ENCODE results near the gene HSPB6. TPM values are rescaled to one million over a fixed set of nuclear protein-coding genes. Genes with fewer than 3 reads are reported as not detected.
A peak's percentile ranks its signal among the peaks of the same experiment; 100 is the strongest.

The HSPB6 gene
- total RNA-seq, 1 experiment from 2014 or later, result 0.87 TPM

DNA sequence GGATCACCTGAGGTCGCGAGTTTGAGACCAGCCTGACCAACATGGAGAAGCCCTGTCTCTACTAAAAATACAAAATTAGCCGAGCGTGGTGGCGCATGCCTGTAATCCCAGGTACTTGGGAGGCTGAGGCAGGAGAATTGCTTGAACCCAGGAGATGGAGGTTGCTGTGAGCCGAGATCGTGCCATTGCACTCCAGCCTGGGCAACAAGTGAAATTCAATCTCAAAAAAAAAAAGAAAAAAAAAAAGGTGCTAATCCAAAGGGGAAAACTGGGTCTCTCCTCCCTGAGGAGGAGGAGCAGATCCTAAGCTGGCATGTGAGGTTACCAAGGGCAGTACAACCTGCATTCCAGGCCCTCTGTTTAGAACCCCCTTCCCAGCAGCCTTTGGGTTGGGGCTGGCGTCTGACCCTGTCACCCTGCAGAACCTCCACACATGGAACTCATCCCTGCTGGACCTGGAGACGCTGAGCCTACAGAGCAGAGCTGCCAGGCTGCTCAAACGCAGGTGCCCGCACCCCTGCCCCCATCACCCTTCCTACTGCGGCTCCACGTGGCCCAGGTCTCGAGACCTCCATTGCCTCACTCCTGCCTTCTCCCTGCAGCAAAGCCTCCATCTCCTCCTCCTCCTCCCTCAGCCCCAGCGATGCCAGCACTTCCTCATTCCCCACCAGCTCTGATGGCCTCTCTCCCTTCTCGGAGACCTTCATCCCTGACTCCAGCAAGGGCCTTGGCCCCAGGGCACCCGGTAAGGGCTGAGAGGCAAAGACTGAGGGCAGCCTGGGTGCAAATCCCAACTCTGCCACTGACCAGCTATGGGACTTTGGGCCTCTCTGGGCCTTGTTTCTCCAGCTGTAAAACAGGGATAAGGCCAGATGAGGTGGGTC is 7.8 kb upstream of the HSPB6 start:
- TSS peak; percentile 64 for BruUV-seq (replicated peaks)
- Histone ChIP-seq H3K4me1 (ENCODE audit: control insufficient read depth, insufficient read depth, low read length) (peaks cover under 1% of the 10 kb centered on the region; the same call in 1 of the 2 replicates), H3K36me3 (ENCODE audit: control insufficient read depth, insufficient read depth, low read length) (no peaks in the 10 kb centered on the region), H3K27me3 (ENCODE audit: control insufficient read depth, insufficient read depth, low read length) (no peaks in the 10 kb centered on the region), H3K27ac (ENCODE audit: low read length) (no peak overlapping the region), H3K9me3 (ENCODE audit: control insufficient read depth, insufficient read depth, low read depth, low read length) (no peaks in the 10 kb centered on the region), H3K4me3 (ENCODE audit: low read depth in 2 of 2, low read length in 2 of 2) (no peak overlapping the region)
- in situ Hi-C loops (cut with HindIII; ENCODE audit: low pct_unique_long_range_greater_than_20kb, low sequenced_read_pairs) (no loop called here), intact Hi-C loops (cut with micrococcal nuclease; ENCODE audit: unreplicated experiment) (no loop called here)
- no peak for DNase-seq (ENCODE audit: low read depth, low spot score)
- TF ChIP-seq TCF7L2 (IDR thresholded peaks at IDR 0.05; ENCODE audit: low read depth, low read length), result no peak
- TF ChIP-seq, protein P1, sequence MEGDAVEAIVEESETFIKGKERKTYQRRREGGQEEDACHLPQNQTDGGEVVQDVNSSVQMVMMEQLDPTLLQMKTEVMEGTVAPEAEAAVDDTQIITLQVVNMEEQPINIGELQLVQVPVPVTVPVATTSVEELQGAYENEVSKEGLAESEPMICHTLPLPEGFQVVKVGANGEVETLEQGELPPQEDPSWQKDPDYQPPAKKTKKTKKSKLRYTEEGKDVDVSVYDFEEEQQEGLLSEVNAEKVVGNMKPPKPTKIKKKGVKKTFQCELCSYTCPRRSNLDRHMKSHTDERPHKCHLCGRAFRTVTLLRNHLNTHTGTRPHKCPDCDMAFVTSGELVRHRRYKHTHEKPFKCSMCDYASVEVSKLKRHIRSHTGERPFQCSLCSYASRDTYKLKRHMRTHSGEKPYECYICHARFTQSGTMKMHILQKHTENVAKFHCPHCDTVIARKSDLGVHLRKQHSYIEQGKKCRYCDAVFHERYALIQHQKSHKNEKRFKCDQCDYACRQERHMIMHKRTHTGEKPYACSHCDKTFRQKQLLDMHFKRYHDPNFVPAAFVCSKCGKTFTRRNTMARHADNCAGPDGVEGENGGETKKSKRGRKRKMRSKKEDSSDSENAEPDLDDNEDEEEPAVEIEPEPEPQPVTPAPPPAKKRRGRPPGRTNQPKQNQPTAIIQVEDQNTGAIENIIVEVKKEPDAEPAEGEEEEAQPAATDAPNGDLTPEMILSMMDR (IDR thresholded peaks at IDR 0.05), result no peak
- no peak for TF ChIP-seq POLR2AphosphoS5 (IDR thresholded peaks at IDR 0.05; ENCODE audit: low read depth, low read length)
- TF ChIP-seq, protein P2, sequence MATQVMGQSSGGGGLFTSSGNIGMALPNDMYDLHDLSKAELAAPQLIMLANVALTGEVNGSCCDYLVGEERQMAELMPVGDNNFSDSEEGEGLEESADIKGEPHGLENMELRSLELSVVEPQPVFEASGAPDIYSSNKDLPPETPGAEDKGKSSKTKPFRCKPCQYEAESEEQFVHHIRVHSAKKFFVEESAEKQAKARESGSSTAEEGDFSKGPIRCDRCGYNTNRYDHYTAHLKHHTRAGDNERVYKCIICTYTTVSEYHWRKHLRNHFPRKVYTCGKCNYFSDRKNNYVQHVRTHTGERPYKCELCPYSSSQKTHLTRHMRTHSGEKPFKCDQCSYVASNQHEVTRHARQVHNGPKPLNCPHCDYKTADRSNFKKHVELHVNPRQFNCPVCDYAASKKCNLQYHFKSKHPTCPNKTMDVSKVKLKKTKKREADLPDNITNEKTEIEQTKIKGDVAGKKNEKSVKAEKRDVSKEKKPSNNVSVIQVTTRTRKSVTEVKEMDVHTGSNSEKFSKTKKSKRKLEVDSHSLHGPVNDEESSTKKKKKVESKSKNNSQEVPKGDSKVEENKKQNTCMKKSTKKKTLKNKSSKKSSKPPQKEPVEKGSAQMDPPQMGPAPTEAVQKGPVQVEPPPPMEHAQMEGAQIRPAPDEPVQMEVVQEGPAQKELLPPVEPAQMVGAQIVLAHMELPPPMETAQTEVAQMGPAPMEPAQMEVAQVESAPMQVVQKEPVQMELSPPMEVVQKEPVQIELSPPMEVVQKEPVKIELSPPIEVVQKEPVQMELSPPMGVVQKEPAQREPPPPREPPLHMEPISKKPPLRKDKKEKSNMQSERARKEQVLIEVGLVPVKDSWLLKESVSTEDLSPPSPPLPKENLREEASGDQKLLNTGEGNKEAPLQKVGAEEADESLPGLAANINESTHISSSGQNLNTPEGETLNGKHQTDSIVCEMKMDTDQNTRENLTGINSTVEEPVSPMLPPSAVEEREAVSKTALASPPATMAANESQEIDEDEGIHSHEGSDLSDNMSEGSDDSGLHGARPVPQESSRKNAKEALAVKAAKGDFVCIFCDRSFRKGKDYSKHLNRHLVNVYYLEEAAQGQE (IDR thresholded peaks at IDR 0.05; ENCODE audit: insufficient read depth in 1 of 2, low read depth in 2 of 2, low read length in 1 of 2), result no peak
- no peak for TF ChIP-seq SIN3A (IDR thresholded peaks at IDR 0.05; ENCODE audit: borderline replicate concordance, insufficient read depth, low read depth, low read length)
- ATAC-seq, result no peak
- POLR2A ChIA-PET, result no interaction called here
- CTCF ChIA-PET, result no interaction called here

DNA sequence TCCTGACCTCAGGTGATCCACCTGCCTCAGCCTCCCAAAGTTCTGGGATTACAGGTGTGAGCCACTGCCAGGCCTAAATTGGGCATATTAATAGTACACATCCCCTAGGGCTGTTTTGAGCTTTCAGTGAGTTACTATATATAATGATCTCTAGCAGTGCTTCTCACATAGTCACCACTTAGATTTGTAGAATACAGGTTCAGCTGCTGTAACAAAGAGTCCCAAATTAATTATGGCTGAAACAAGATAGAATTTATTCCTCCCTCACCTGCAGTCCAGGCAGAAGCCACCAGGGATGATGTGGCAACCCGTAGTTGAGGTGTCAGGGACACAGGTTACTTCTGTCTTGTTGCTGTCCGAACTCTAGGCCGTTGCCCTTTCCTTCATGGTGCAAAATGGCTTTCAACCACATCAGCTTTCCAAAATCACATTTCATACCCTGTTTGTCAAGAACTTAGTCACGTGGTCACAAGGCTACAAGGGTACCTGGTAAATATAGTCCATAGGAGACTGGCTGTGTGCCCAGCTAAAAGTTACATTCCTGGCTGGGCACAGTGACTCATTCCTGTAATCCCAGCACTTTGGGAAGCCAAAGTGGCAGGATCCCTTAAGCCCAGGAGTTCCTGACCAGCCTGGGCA is 4.0 kb upstream of the HSPB6 start:
- Histone ChIP-seq H3K27ac (ENCODE audit: low read length) (no peak overlapping the region), H3K4me3 (ENCODE audit: low read depth in 2 of 2, low read length in 2 of 2) (no peak overlapping the region), H3K27me3 (ENCODE audit: control insufficient read depth, insufficient read depth, low read length) (no peaks in the 10 kb centered on the region), H3K4me1 (ENCODE audit: control insufficient read depth, insufficient read depth, low read length) (peaks cover 16% of the 10 kb centered on the region), H3K36me3 (ENCODE audit: control insufficient read depth, insufficient read depth, low read length) (no peaks in the 10 kb centered on the region), H3K9me3 (ENCODE audit: control insufficient read depth, insufficient read depth, low read depth, low read length) (no peaks in the 10 kb centered on the region)
- no TSS peak for BruUV-seq (replicated peaks)
- intact Hi-C loops (cut with micrococcal nuclease; ENCODE audit: unreplicated experiment), result no loop called here
- DNase-seq (ENCODE audit: low read depth, low spot score) (no peak), ATAC-seq (no peak)
- CTCF ChIA-PET, result no interaction called here
- TF ChIP-seq, protein P1 (IDR thresholded peaks at IDR 0.05), result no peak
- TF ChIP-seq SIN3A (IDR thresholded peaks at IDR 0.05; ENCODE audit: borderline replicate concordance, insufficient read depth, low read depth, low read length), result no peak
- TF ChIP-seq TCF7L2 (IDR thresholded peaks at IDR 0.05; ENCODE audit: low read depth, low read length), result no peak
- TF ChIP-seq, protein P2 (IDR thresholded peaks at IDR 0.05; ENCODE audit: insufficient read depth in 1 of 2, low read depth in 2 of 2, low read length in 1 of 2), result no peak
- TF ChIP-seq POLR2AphosphoS5 (IDR thresholded peaks at IDR 0.05; ENCODE audit: low read depth, low read length), result no peak
- POLR2A ChIA-PET, result no interaction called here
- in situ Hi-C loops (cut with HindIII; ENCODE audit: low pct_unique_long_range_greater_than_20kb, low sequenced_read_pairs), result no loop called here
